Keratinocyte (primary cell): ENCODE data around the gene PEMT.

Source experiments
- EZH2 ChIP-seq: IDR thresholded peaks from one replicate; pipeline ENCODE4 v1.6.1; 2012; ENCODE audit warnings: inconsistent platforms, mild to moderate bottlenecking, low read length, moderate library complexity
- TF ChIP-seq, protein P1 (sequence below), 3 experiments: IDR thresholded peaks in 1 of 3; conservative IDR thresholded peaks in 1 of 3; optimal IDR thresholded peaks in 1 of 3; 2 replicates in 2 of 3; 3 replicates in 1 of 3; pipeline versions ENCODE3 to v1.5.1; 2011; ENCODE audit warnings: low read length in 3 of 3, mild to moderate bottlenecking in 3 of 3, moderate library complexity in 2 of 3, control low read depth in 1 of 3, inconsistent platforms in 1 of 3; ENCODE audit not compliant: insufficient read depth in 2 of 3; ENCODE audit errors: extremely low read depth in 1 of 3

DNA sequence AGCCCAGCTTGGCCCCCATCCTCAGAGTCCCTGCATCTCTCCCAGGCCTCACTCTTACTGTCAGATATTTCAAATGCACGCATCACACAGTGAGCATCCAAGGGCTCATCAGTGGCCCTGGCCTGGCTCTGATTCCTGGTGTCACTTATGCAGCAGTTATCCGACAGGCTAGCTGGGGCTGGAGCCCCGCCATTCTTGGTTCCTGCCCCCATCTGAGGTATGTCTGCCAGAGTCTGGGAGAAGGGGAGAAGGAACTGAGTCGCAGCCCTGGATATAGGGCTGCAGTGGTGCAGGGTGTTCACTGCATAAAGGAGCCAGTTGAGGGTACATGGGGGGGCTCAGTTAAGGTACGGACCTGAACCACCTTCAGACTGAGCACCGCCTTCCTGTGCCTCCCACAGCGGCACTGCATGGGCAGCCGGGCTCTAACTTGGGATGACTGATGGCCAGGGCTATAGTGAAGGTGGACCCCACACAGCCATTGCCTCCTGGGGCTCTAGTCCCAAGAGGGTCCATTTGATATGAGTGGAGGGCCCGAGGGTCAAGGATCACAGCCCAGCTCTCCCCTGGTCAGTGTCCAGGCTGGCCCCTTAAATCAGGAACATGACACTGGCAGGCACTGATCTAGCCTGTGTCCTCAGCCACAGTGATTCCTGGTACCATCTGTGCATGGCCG, 93.5 kb downstream of the PEMT start:
- TF ChIP-seq, protein P1, sequence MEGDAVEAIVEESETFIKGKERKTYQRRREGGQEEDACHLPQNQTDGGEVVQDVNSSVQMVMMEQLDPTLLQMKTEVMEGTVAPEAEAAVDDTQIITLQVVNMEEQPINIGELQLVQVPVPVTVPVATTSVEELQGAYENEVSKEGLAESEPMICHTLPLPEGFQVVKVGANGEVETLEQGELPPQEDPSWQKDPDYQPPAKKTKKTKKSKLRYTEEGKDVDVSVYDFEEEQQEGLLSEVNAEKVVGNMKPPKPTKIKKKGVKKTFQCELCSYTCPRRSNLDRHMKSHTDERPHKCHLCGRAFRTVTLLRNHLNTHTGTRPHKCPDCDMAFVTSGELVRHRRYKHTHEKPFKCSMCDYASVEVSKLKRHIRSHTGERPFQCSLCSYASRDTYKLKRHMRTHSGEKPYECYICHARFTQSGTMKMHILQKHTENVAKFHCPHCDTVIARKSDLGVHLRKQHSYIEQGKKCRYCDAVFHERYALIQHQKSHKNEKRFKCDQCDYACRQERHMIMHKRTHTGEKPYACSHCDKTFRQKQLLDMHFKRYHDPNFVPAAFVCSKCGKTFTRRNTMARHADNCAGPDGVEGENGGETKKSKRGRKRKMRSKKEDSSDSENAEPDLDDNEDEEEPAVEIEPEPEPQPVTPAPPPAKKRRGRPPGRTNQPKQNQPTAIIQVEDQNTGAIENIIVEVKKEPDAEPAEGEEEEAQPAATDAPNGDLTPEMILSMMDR (optimal IDR thresholded peaks at IDR 0.05 in 1 of 3, IDR thresholded peaks at IDR 0.05 in 1 of 3, conservative IDR thresholded peaks at IDR 0.05 in 1 of 3; ENCODE audit: extremely low read depth in 1 of 3, insufficient read depth in 2 of 3, low read length in 3 of 3), result no peak
- no peak for TF ChIP-seq EZH2
